AG08396 (cell line): ENCODE measurements around the gene TSGA10IP.

ENCODE experiments used
- DNase-seq: peaks from one replicate; pipeline ENCODE4 v3.0.0; 2012; ENCODE audit warnings: low spot score, mixed read lengths

TSGA10IP gene

DNA sequence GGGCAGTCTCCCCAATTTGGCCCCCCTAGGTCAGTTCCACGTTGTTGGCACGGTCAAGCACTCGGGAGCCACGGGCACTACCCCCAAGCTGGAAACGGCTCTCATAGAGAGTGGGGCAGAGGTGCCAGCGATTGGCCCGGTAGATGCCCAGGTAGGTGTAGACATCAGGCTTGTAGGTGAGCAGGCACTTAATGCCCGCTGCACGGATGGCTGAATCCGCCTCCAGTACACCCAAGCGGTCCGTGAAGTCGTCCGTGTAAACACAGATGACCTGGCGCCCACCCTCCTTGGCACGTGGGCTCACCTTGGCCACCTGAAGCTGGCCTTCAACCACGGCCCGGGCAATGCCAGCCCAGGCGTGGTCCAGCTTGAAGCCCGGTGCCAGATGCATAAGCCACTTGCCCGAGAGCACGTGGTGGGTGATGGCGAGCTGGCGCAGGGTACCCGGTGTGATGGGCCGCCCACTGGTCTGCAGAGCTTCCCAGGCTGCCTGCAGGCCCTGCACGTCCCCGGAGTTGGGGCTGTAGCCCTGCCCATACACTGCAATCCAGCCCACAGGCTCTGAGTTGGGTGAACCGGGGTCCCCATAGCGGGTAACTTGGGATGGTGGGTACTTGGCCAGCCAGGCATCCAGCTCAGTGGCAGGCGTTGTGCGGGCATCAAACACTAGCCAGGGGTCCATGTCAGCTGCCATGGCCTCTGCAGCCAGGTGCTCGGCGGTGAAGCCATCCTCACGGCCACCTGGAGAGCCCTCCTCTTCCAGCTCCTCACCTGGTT, 27.7 kb upstream of the TSGA10IP start:
- DNase-seq: no peak

- DNase-seq: no peak
These were observed 26.8 kb upstream of the TSGA10IP start, which contains the start of gene C11orf68 for GRCh38 chr11:65918211-65919140. Gene C11orf68 (minus strand): TSS chr11:65919062. CDS start chr11:65919031, 31 bp downstream.

DNA sequence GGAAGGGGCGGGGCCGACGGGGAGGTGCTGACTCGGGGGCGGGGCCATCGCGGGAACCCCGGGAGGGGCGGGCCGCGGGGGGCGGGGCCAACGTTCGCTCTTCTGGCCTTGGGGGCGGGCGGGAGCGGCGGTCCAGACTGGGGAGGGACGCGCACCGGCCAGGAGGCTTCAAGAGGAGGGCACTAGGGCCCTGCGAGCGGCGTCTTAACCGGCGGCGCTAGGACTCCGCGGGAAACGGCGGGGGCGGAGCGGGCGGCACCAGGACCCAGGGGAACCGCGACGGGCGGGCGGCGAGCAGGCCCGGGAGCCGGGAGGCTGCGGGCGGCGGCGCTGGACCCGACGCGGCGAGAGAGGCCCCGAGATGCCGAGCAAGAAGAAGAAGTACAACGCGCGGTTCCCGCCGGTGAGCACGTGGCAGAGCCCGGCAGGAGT, 26.1 kb upstream of the TSGA10IP start, which contains the start of gene DRAP1:
Gene DRAP1 (plus strand): TSS at position 286 of the 432 bp plus-strand sequence. CDS start 76 bp downstream, at position 362.
- peak; percentile 99 for DNase-seq

DNA sequence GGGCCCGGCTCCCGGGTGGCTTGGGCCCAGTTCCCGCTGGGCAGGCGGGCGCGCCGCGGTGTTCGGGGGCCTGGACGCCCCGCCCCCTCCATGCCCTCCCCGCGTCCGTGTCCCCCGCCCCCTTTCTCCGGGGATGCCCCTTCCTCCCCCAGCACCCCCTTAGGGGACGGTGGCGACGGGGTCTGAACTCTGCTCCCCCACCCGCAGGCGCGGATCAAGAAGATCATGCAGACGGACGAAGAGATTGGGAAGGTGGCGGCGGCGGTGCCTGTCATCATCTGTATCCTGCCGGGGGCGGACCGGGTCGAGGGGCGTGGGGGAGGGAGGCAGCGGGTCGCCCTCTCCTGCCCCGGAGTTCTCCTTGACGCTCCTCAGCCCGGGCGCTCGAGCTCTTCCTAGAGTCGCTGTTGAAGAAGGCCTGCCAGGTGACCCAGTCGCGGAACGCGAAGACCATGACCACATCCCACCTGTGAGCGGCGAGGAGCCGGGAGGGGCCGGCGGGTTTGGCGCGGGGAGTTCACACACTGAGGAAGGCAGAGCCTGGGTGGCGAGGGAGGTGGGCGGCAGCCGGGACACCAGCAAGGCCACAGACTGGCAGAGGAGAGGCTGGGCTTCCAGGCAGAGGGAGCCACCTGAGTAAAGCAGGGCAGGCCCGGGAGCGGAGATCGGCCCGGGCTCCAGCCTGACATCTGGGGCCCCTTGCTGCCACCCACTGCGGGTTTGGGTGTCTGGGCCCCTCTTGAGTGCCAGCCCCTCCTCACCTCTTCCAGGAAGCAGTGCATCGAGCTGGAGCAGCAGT, 25.5 kb upstream of the TSGA10IP start:
- no peak for DNase-seq

GRCh38 chr11:65920372-65920802, 24.9 kb upstream of the TSGA10IP start:
- no peak for DNase-seq

DNA sequence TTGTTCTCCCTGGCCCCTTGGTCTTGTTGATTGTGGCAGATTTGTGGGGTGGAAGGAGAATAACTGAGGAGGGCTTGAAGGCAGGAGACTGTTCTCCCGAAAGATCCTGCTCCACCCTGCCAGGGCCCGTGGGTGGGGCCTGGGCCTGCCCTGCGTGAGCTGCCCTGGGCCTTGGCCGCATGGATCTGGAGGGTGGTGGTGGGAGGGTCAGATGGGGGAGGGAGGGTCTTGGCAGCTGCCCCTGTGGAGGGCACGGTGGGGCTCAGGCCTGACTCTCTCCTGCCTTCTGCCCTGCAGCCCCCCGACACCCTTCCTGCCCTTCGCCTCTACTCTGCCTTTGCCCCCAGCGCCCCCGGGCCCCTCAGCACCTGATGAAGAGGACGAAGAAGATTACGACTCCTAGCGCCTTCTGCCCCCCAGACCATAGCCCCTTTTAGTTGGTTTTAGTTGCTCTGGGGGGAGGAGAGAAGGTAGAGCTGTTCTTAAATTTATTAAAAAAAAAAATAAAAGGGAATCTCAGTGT, 24.2 kb upstream of the TSGA10IP start:
- no peak for DNase-seq

DNA sequence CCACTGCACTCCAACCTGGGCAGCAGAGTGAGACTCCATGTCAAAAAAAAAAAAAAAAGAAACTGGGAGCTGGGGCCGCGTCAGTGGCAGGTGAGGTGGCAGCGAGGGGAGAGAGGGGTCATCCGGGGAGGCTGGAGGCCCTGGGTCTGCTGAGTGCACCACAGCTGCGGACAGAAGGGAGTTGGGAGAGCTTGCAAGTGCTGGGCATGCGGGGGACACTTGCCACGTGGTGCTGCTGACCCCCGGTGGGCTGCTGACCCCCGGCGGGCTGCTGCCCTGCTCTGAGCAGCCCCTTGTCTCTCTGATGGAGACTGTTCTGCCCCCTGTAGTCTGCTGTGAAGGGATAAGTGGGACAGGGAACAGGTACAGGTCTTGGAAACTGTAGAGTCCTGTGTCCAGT, 23.4 kb upstream of the TSGA10IP start:
- DNase-seq: no peak

GRCh38 chr11:65922565-65922964, 22.7 kb upstream of the TSGA10IP start:
- DNase-seq: no peak

DNA sequence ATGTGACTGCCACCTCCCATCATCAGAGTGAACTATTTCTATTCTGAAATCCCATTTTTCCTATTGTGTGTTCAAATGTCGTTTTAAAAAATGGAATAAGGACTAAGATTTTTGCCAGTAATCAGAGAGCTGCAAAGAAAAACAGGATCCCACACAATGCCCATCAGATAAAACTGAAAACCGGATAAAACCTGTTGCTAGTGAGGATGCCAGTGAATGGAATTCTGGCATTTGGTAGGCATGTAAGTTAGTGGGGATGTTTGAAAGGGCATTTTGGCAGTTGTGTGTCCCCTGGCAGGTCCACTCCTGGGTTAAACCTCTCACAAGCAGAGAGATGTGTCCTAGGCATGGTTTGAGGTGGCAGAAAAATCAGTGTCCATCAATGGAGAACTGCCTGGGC, 19.9 kb upstream of the TSGA10IP start:
- no peak for DNase-seq

DNA sequence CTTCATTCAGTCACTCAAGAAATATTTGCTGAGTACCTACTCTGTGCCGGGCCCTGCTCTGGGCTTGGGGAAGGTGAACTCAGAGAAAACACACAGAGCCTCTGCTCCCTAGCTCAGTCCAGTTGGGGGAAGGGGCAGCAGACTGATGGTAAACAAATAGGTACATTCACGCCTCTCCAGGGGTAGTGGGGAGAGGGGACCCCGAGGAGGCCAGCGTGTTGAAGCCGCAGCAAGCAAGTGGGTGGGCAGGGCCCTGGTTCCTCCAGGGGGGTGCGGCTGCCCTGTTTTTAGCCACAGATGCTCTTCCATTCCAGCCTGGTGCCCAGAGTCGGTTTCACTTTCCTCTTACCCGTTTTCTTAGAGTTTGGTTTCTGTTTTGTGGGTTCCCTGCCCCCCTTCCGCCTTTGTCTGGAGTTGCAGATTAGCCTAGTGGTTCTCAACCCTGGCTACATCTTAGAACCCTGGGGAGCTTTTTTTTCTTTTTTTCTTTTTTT, 17.3 kb upstream of the TSGA10IP start:
- no peak for DNase-seq

GRCh38 chr11:65928667-65929066, 16.6 kb upstream of the TSGA10IP start:
- DNase-seq: no peak

- no peak for DNase-seq
These were observed 13.3 kb upstream of the TSGA10IP start for GRCh38 chr11:65931773-65932557.

GRCh38 chr11:65932558-65932919, 12.7 kb upstream of the TSGA10IP start:
- DNase-seq: no peak

GRCh38 chr11:65934014-65934413, 11.3 kb upstream of the TSGA10IP start:
- DNase-seq: no peak

GRCh38 chr11:65937766-65938165, 7.5 kb upstream of the TSGA10IP start:
- no peak for DNase-seq

DNA sequence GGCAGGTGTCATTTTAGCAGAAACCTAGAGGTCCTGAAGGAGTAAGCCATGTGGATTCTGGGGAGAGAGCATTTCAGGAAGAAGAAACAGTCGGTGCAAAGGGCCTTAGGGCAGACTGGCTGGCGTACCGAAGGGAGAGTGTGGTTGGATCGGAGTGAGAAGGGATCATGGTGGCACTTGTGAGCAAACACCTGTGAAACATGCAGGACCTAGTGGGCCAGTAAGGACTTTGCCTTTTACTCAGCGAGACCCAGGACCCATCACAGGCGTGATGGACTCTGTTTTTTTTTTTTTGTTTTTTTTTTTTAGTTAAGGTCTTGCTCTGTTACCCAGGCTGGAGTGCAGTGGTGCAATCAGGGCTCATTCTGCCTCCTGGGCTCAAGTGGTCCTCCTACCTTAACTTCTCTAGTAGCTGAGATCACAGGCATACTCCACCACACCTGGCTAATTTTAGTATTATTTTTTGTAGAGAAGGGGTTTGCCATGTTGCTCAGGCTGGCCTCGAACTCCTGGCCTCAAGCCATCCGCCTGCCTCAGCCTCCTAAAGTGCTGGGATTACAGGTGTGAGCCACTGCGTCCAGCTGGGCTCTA, 3.5 kb upstream of the TSGA10IP start:
- no peak for DNase-seq

DNA sequence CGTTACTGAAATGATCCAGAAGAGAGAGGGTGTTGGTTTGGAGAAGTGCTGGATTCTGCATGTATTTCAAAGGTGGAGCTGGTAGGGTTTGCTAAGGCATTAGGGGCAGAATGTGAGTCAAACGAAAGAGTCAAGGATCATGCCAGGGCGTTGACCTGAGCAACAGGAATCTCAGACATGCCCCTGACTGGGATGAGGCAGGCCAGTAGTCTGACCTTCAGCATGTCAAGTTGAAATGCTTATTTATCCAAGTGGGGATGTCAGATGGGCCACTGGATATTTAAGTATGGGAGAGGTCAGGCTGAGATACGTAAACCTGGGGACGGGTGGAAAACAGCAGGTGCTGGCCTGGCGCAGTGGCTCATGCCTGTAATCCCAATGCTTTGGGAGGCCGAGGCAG, 2.7 kb upstream of the TSGA10IP start:
- DNase-seq: no peak

DNA sequence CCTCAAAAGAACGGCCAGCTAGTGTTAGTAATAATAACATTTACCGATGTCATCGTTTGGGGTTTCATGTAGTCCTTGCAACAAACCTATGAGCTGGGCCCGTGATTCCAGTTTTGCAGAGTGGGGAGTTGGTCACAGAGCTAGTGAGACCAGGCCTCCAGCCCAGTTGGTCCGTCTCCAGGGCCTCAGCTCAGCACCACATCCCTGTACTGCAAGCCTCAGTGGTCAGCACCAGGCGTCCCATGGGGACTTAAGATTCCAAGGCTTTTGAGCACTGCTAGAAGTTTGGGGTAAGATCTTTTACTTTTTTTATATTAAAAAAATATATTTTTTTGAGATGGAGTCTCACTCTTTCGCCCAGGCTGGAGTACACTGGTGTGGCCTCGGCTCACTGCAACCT, 1.1 kb upstream of the TSGA10IP start:
- DNase-seq: no peak

GRCh38 chr11:65944767-65945166, 513 bp upstream of the TSGA10IP start:
- no peak for DNase-seq

GRCh38 chr11:65945941-65946558, 770 bp downstream of the TSGA10IP start:
- no peak for DNase-seq
